B cell (primary cell): Measurements from ENCODE around the gene TSTD1. TPM values are rescaled to one million over a fixed set of nuclear protein-coding genes. Genes with fewer than 3 reads are reported as not detected.

Experiments used
- ATAC-seq: fragments of 200-7000 bp; cut with Tn5 transposase; one replicate; pipeline ENCODE4 v1.10.0; 2021; ENCODE audit warnings: low read depth, mild to moderate bottlenecking, moderate number of reproducible peaks, moderate library complexity
- CTCF ChIA-PET: fragments of 350-600 bp; sonication (Branson Sonifier 250); formaldehyde crosslinking; loops from one replicate; lab custom pipeline; 2021; ENCODE audit warnings: antibody characterized with exemption, inconsistent platforms; lab: Charles Lee
- POLR2A ChIA-PET: fragments of 350-600 bp; sonication (Branson Sonifier 250); formaldehyde crosslinking; loops from one replicate; lab custom pipeline; 2021; ENCODE audit warnings: antibody characterized with exemption; lab: Charles Lee
- DNase-seq: peaks from one replicate; pipeline ENCODE4 v3.0.0; 2013
- H2AFZ ChIP-seq: 2 replicates; pipeline ENCODE4 v1.6.1; 2012; ENCODE audit warnings: mild to moderate bottlenecking, low read depth, low read length; ENCODE audit not compliant: insufficient read depth, poor library complexity, severe bottlenecking
- H3K27ac ChIP-seq, 2 donors: 1 replicate in 1 of 2; 2 replicates in 1 of 2; pipeline ENCODE4 v1.5.1; 2012 to 2013; ENCODE audit warnings: low read length in 2 of 2, mild to moderate bottlenecking in 2 of 2, moderate library complexity in 1 of 2
- H3K27me3 ChIP-seq, 4 experiments: fragments of 200-600 bp in 1 of 4; sonication (generic) in 1 of 4; replicated peaks in 1 of 4; 1 replicate in 2 of 4; 2 replicates in 2 of 4; pipeline versions ENCODE4 v1.6.1 to v1.7.0; 2013 to 2016; ENCODE audit warnings: low read length in 3 of 4, mild to moderate bottlenecking in 2 of 4, mixed read lengths in 1 of 4, moderate library complexity in 1 of 4; ENCODE audit not compliant: insufficient read depth in 4 of 4, control insufficient read depth in 3 of 4; ENCODE audit errors: control extremely low read depth in 1 of 4
- H3K36me3 ChIP-seq, 2 experiments: replicated peaks in 1 of 2; 1 replicate in 1 of 2; 2 replicates in 1 of 2; pipeline versions ENCODE4 v1.6.1 to v1.7.1; 2013; ENCODE audit warnings: low read length in 1 of 2; ENCODE audit not compliant: insufficient read depth in 2 of 2, control insufficient read depth in 1 of 2; ENCODE audit errors: control extremely low read depth in 1 of 2, extremely low read depth in 1 of 2
- H3K4me1 ChIP-seq, 2 donors: fragments of 200-600 bp in 1 of 2; sonication (generic) in 1 of 2; 1 replicate in 1 of 2; 2 replicates in 1 of 2; pipeline versions ENCODE4 v1.5.1 to v1.6.1; 2013 to 2017; ENCODE audit warnings: low read length in 2 of 2; ENCODE audit not compliant: control insufficient read depth in 2 of 2, insufficient read depth in 2 of 2
- H3K4me2 ChIP-seq: replicated peaks from 2 replicates; pipeline ENCODE3; 2012; ENCODE audit warnings: mild to moderate bottlenecking, low read depth, low read length; ENCODE audit not compliant: poor library complexity, severe bottlenecking
- H3K4me3 ChIP-seq, 5 experiments: fragments of 200-600 bp in 1 of 5; sonication (generic) in 1 of 5; 1 replicate in 3 of 5; 2 replicates in 2 of 5; pipeline versions ENCODE4 v1.5.1 to v1.7.0; 2011 to 2016; ENCODE audit warnings: low read length in 4 of 5, mild to moderate bottlenecking in 4 of 5, low read depth in 2 of 5, control low read depth in 1 of 5, moderate library complexity in 1 of 5; ENCODE audit not compliant: insufficient read depth in 1 of 5; ENCODE audit errors: control extremely low read depth in 1 of 5, extremely low read depth in 1 of 5
- H3K79me2 ChIP-seq: fragments of 200-600 bp; sonication (generic); one replicate; pipeline ENCODE4 v1.6.0; 2016; ENCODE audit warnings: low read length; ENCODE audit not compliant: control insufficient read depth, insufficient read depth
- H3K9ac ChIP-seq: fragments of 200-600 bp; sonication (generic); 2 replicates; pipeline ENCODE4 v1.6.1; 2017; ENCODE audit warnings: mild to moderate bottlenecking, low read length, moderate library complexity
- H3K9me3 ChIP-seq, 3 donors: one replicate each; pipeline versions ENCODE4 v1.6.1 to v1.7.1; 2013; ENCODE audit warnings: low read length in 2 of 3; ENCODE audit not compliant: control insufficient read depth in 2 of 3, insufficient read depth in 1 of 3; ENCODE audit errors: control extremely low read depth in 1 of 3
- H4K20me1 ChIP-seq: 2 replicates; pipeline ENCODE4 v1.6.0; 2012; ENCODE audit warnings: mild to moderate bottlenecking, low read length; ENCODE audit not compliant: insufficient read depth, control insufficient read depth, poor library complexity, severe bottlenecking
- H3K27ac Mint-ChIP-seq: one replicate; pipeline ENCODE4 v1.8.0; 2021; ENCODE audit warnings: mixed read lengths
- H3K27me3 Mint-ChIP-seq: one replicate; pipeline ENCODE4 v1.8.0; 2021; ENCODE audit warnings: mixed read lengths
- H3K4me1 Mint-ChIP-seq: one replicate; pipeline ENCODE4 v1.8.0; 2021; ENCODE audit warnings: mixed read lengths
- H3K4me3 Mint-ChIP-seq: one replicate; pipeline ENCODE4 v1.8.0; 2021; ENCODE audit warnings: mixed read lengths
- H3K9me3 Mint-ChIP-seq: one replicate; pipeline ENCODE4 v1.8.0; 2022; ENCODE audit warnings: mixed read lengths; ENCODE audit not compliant: insufficient read depth
- EZH2 ChIP-seq: IDR thresholded peaks from 2 replicates; pipeline ENCODE4 v1.6.1; 2012; ENCODE audit warnings: borderline replicate concordance, low read depth, mild to moderate bottlenecking, moderate library complexity, low read length; ENCODE audit not compliant: insufficient read depth, poor library complexity, severe bottlenecking
- WGBS: methylation state at CpG from one replicate; pipeline ENCODE4 v1.1.5; 2013; ENCODE audit warnings: missing lambda C conversion rate; ENCODE audit not compliant: insufficient coverage; 5-methylcytosine and 5-hydroxymethylcytosine counted together
- intact Hi-C: fragments of 100-400 bp; cut with micrococcal nuclease; formaldehyde crosslinking; loops from one replicate; pipeline ENCODE4 v1.10.0; 2022
- polyA plus RNA-seq: library from polyadenylated mRNA; depleted of rRNA; stranded (reverse); fragments of >200 nt; gene quantifications from 2 replicates; pipeline ENCODE4 v1.2.3, GENCODE V29; 2012
- total RNA-seq, 2 donors: library from RNA; stranded (reverse); fragments of 120-200 nt in 1 of 2; gene quantifications; 1 replicate in 1 of 2; 2 replicates in 1 of 2; pipeline versions ENCODE4 v1.2.3 to v1.2.4, GENCODE V29; 2013 to 2022
- TF ChIP-seq, protein P1 (sequence below): fragments of 200-600 bp; IDR thresholded peaks from one replicate; pipeline ENCODE4 v1.8.0; 2022; ENCODE audit warnings: antibody characterized with exemption, mild to moderate bottlenecking

The TSTD1 gene
- total and polyA plus RNA-seq, 2 donors (not counting 1 experiment from before 2014, with no cell fraction given), result 85.6 to 242 TPM

DNA sequence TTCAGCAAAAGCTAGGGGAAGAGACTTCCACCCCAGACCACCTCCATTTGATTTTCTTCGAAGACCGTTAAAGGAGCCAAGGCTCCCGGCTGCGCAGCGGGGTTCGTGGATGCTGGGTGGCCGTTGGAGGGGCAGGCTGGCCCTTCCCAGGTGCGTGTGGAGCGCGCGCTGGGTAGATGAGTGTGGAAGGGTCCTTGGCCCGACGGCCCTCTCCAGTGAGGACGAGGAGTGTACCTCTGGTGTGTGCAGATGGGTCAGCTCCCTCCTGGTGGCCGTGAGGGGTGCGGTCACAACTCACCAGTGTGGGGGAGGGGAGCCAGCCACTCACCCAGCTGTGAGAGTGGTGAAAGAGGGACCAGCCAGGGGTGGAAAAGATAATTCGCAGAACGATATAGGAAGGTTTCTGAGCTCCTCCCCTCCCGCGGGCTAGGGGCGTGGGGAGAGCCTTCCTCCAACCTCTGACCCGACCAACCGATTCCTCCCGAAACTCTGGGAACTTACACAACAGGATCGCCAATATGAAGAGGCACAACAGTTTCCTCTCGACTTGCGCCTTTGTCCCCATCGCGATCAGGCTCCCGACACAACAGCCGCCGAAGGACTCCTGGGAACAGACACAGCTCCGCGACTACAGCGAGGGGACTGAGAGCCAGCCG is 18.1 kb downstream of the TSTD1 start, which contains the start of gene F11R:
TSS of gene F11R (minus strand) at position 644 of the 656 bp plus-strand sequence. CDS start at position 565, 79 bp downstream.
- CTCF ChIA-PET, result interaction anchor here (0.9 to 3.6 kb wide), 13 partner anchors 12 to 127 kb away, joined by 3 to 24 read pairs (median 5); partner anchors contain the start of genes ARHGAP30, ITLN2, KLHDC9 and USF1
- WGBS, result under 1% methylated on average over 34 of the region's 36 CpGs
- Histone ChIP-seq H3K27ac (peak within 1 kb of the TSS; percentile 55 to 85), H4K20me1 (no peaks in the 10 kb centered on the region), H3K9ac (peak within 1 kb of the TSS; percentile 80), H2AFZ (peak within 1 kb of the TSS; percentile 72), H3K4me3 (peak within 1 kb of the TSS; percentile 65 to 83 (median 81)), H3K36me3 (peaks cover 0 to 2% of the 10 kb centered on the region in 2 experiments), H3K4me1 (peaks cover 22 to 23% of the 10 kb centered on the region in 2 donors), H3K79me2 (peaks cover 5% of the 10 kb centered on the region), H3K27me3 (no peaks in the 10 kb centered on the region), H3K4me2 (peak within 1 kb of the TSS; percentile 99), H3K9me3 (no peaks in the 10 kb centered on the region)
- Mint-ChIP-seq H3K9me3 (no peaks in the 10 kb centered on the region), H3K27me3 (no peaks in the 10 kb centered on the region), H3K4me1 (peaks cover 26% of the 10 kb centered on the region), H3K4me3 (peak within 1 kb of the TSS; percentile 96), H3K27ac (peak within 1 kb of the TSS; percentile 91)
- POLR2A ChIA-PET, result interaction anchor here (0.5 to 1.9 kb wide), 9 partner anchors 7 to 145 kb away, joined by 3 to 20 read pairs (median 4); partner anchors contain the start of genes NIT1, PFDN2, PPOX and TSTD1
- intact Hi-C loops, result loop anchor here (1.0 to 5.0 kb wide), 5 partner anchors 7 to 77 kb away; partner anchors contain the start of genes KLHDC9, TSTD1 and USF1
- ATAC-seq, result peak; percentile 41
- TF ChIP-seq, protein P1, sequence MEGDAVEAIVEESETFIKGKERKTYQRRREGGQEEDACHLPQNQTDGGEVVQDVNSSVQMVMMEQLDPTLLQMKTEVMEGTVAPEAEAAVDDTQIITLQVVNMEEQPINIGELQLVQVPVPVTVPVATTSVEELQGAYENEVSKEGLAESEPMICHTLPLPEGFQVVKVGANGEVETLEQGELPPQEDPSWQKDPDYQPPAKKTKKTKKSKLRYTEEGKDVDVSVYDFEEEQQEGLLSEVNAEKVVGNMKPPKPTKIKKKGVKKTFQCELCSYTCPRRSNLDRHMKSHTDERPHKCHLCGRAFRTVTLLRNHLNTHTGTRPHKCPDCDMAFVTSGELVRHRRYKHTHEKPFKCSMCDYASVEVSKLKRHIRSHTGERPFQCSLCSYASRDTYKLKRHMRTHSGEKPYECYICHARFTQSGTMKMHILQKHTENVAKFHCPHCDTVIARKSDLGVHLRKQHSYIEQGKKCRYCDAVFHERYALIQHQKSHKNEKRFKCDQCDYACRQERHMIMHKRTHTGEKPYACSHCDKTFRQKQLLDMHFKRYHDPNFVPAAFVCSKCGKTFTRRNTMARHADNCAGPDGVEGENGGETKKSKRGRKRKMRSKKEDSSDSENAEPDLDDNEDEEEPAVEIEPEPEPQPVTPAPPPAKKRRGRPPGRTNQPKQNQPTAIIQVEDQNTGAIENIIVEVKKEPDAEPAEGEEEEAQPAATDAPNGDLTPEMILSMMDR, result peak; percentile 12
- TF ChIP-seq EZH2, result no peak
- DNase-seq, result no peak
